HG03095 (cell line): ENCODE results near the gene GALNT9.

Source experiments
- ATAC-seq: cut with Tn5 transposase; IDR thresholded peaks from one replicate; pipeline ENCODE4 v1.9.1; 2021; ENCODE audit warnings: moderate library complexity; ENCODE audit not compliant: unreplicated experiment

GALNT9 gene

GRCh38 chr12:132174015-132174838 is 155.2 kb downstream of the GALNT9 start:
- no peak for ATAC-seq

GRCh38 chr12:132173135-132174014 is 156.0 kb downstream of the GALNT9 start:
- ATAC-seq, result no peak

DNA sequence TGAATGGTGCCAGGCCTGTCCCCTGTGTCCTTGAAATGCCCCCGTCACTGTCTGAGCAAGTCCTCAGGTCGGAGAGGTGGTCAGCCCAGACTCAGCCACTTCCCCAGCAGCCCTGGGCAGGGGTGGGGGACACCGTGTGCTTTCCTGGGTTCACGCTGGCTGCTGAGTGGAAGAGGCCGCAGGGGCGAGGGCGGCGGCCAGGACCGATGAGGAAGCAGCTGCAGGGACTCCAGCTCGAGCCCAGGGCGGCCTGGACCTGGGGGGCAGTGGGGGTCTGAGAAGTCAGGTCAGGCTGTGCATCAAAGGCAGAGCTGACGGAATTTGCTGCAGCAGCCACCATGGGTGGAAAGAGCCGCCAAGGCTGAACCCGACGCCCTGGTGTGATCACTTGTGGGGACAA is 156.8 kb downstream of the GALNT9 start:
- no peak for ATAC-seq

DNA sequence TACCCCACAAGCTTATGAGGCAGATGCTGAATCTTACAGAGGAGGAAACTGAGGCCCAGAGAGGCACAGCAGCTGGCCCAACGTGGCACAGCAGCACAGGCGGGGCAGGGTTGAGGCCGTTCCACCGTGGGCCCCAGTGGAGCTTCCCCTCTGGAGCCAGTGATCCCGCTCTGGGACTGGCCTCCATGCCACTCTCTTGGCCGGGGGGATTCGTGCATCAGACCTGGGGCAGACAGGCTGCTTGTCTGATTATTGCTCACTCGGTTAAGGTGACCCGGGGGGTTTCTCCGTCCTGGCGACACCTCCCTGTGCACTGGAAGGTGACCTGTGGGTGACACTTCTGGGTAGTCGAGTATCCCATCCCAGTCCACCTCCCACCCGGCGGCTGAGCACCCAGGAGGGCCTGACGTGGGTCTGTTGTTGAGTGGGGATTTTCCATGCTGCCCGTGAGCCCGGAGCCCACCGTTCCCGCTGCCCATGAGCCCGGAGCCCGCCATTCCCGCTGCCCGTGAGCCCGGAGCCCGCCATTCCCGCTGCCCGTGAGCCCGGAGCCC is 157.3 kb downstream of the GALNT9 start:
- no peak for ATAC-seq

- no peak for ATAC-seq
Observed at GRCh38 chr12:132171293-132171967, 158.0 kb downstream of the GALNT9 start.

DNA sequence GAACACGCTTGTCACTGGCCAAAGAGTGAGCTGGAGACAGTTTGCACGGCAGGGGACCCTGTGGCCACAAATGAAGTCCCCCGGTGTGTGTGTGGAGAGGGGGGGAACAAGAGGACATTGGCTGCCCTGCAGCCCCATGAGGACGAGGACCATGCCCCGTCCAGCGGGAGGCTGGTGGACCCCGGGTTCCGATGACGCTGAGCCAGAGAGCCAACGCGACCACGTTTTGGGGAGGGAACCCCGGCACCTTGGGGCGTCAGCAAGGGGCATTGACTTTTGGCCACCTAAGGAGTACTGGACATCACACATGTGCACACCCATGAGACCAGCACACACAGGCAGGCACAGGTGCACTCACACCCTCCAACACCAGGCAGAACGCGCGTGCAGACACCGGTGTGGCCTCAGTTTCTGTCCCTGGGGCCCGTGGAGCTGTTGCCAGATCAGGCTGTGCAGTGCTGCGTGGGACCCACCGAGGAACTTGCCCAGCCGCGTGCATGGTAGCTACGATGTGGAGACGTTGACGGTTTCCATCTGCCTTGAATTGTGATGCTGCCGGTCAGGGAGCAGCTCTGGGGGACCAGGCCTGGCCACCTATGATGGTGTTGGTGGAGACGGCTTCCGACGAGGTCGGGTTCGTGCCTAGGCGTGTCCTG is 158.6 kb downstream of the GALNT9 start:
- ATAC-seq, result no peak

GRCh38 chr12:132170094-132170636 is 159.2 kb downstream of the GALNT9 start:
- no peak for ATAC-seq

DNA sequence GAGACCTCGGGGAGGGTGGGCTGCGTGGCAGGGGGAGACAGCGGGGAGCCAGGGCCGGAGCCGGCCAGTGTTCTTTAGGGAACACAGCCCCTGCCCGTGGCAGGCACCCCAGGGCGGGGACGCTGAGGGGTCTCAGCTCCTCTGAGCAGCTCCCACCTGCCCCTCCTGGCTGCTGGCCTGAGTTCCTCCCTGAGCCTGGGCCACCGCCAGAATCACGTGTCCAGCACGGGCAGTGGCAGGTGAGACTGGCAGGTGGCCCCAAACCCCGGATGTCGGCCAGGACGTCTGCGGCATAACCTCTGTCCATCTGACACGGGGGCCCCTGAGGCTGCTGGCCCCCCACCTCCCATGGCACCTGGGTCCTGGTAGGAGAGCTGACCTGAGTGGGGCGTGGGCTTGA is 160.0 kb downstream of the GALNT9 start:
- ATAC-seq, result no peak

DNA sequence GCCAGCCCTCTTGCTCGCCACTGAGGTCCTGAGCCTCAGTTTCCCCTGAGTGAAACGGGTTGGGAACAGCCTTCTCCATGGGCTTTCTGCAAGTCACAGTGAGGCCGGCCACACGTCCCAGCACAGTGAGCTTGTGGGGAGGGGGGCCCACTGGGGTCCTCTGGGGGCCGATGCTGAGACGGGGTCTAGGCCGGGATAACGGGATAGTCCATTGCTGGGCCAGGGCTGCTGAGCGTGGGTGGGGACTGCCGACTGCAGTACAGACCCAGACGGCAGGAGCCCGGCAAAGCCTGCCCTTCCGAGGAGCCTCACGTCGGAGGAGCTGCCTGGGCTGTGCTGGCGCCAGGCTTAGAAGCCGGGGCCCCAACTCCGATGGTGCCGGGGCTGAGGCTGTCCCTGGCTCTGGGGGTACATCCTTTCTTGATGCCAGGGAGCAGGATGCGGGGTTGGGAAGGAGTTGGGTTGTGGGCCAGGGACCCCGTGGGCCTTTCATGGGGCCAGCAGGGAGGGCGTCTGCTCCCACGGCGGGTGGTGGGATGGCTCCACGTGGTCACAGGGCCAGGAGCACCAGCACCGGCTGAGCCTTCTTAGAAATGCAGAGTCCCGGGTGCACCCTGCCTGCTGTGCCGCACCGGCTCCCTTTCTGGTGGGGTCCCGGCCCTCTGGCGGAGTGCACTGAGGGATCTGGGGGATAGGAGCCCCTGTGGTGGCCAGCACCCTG is 160.9 kb downstream of the GALNT9 start:
- ATAC-seq, result no peak

DNA sequence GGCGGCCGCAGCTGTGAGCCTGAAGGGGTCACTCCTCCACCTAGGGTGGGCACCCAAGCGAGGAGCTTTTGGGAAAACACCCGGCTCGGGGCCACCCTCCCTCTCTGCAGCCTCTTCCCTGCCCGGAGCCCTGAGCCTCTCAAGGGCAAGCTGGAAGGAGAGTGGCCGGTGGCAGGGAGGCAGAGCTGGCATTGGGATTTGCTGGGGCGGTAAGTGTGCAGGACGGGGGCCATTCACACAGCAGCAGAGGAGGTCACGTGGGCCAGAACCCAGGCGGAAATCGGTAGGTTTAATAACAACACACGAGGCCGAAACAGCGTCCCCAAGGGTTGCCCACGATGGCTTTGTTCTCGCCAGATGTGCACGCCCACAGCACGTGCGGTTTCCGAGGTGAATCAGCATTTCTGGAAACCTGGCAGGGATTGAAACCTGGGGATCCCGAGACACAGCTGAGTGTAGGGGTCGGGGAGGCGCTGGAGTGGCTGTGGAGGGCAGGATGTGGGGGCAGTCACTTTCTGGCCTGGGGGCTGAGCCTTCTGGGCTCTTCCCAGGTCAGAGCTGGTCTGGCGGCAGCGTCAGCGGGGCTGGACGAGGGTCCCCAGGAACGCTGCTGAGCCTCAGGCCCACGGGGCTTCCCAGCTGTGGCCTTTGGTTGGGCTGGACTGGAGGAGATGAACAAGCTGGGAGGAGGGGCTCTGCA is 161.6 kb downstream of the GALNT9 start:
- no peak for ATAC-seq

DNA sequence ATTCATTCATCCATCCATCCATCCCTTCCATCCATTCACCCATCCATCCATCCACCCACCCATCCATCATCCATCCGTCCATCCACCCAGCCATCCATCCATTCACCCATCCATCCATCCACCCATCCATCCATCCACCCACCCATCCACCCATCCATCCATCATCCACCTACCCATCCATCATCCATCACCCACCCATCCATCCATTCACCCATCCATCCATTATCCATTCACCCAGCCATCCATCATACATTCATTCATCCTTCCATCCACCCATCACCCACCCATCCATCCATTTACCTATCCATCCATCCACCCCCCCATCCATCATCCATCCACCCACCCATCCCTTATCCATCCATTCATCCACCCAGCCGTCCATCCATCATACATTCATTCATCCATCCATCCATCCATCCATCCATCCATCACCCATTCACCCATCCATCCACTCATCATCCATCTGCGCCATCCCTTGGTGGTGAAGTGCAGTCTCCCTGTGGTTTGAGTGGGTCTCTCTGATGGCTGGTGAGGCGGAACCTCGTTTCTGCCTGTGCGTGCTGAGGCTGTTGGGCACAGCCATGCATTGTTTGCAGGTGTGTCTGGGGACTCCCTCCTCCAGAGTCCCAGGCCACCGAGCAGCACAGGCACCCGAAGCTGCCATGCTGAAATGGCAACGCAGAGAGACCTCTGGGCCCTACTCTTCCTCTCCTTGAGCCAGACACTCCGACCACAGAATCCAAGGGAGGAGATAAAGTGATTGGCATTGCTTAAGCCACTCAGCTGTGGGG is 162.4 kb downstream of the GALNT9 start:
- no peak for ATAC-seq

- no peak for ATAC-seq
Observed at GRCh38 chr12:132166093-132166492, 163.3 kb downstream of the GALNT9 start.

- no peak for ATAC-seq
Observed at GRCh38 chr12:132165584-132165983, 163.8 kb downstream of the GALNT9 start.

- ATAC-seq, result no peak
Observed at GRCh38 chr12:132164426-132164825, 165.0 kb downstream of the GALNT9 start.

DNA sequence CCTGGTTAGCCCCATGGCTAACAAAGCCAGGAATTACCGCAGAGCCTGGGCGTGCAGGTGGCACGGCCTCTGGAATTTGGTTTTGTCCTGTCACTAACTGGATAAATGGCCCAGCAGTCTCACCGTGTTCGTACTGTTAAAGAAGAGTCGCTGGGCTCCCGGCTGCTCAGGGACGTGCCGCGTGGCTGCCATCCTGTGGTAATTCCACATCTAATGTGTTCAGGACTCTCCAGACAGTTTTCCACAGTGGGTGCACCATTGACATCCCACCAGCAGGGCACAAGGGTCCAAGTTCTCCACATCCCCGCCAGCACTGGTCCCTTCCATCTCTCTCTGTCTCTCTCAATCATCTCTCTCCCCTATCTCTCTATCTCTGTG is 165.5 kb downstream of the GALNT9 start:
- no peak for ATAC-seq

DNA sequence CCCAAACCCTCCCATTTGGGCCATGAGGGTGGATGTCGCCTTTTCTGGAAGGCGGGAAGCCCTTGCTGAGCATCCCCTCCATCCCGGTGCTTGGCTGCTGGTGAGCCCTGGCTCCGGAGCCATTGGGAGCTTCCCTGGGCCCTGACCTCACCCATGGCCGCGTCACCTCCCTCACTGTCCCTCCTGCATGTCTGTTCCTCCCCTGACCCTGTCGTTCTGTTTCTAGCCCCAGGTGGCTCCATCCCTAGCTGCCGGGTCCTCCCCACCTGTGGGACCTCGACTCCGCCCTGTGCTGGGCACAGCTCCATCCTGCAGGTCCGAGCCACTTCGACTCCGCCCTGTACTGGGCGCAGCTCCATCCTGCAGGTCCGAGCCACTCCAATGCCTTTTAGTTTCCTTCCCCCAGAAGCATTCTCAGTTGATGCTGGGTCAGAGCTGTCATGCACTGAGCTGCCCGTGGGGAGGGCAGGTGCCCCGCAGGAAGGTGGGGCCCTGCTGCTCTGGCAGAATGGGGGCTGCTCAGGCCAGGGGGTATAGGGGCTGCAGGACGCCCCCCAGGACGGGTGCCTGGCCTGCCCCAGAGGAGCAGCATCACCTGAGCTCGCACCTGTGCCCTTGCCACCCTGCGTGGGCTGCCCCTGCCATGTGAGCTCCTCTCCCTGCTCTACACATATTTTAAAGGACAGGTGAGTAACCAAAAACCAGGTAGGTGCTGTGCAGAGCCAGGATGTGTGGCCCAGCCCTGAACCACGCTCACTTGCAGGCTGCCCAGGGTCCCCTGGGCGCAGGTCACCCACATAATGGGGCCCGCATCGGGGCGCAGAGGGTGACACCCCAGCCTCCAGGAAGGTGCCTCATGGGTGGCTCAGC is 166.1 kb downstream of the GALNT9 start:
- ATAC-seq, result no peak

DNA sequence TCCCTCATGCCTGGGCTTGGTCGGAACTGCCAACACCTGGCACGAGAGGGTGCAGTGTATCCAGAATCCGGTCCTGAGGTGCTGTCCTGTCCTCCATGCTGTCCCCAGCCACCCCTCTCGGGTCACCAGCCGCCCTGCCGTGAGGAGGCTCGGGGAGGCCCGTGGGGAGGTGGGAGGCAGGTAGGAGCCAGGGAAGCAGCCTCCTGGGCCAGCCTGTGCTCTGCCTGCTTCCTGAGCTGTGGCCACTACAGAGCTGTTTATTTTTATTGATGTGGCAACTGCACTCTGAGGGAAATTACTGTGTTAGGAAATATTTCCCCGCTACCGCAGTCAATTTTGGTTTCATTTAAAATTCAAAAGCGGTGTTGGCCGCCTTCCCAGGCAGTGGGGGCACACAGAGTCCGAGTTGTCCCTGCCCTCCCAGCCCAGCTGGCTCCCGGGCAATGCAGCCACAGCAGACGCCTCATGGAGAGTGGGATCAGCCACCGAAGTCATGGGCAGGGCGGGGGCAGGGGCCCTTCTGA is 166.8 kb downstream of the GALNT9 start:
- no peak for ATAC-seq
